Neural progenitor cell (in vitro differentiated cells): Measurements from ENCODE around the gene GIPC2.

ENCODE experiments used
- CTCF ChIP-seq: fragments of 200-600 bp; sonication (generic); IDR thresholded peaks from 2 replicates; pipeline ENCODE4 v1.5.1; 2017; ENCODE audit warnings: antibody characterized with exemption, mild to moderate bottlenecking
- EZH2 ChIP-seq: fragments of 200-600 bp; sonication (generic); IDR thresholded peaks from 2 replicates; pipeline ENCODE4 v1.6.1; 2017; ENCODE audit warnings: antibody characterized with exemption, mild to moderate bottlenecking, moderate library complexity
- EZH2phosphoT487 ChIP-seq: fragments of 200-600 bp; sonication (generic); IDR thresholded peaks from 2 replicates; pipeline ENCODE4 v1.6.1; 2017; ENCODE audit warnings: antibody characterized with exemption

DNA sequence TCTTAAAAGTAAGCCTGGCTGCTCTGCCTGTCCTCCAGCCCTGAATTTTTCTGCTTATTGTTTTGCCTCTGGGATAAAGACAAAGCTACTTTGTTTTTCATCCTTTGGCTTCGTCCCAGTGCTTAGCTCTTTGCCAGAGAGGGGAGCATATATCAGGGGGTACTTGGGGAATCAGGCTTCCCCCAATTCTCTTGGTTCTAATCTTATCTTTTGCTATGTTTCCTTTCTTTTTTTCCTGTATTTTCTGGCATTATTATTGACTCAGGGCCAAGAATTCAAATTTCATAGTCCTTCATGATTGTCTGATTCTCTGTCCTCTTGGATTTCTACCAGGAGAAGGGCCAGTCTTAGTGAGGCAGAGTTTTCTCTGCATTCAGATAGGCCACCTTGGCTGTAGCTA is 51.2 kb downstream of the GIPC2 start:
- TF ChIP-seq CTCF = no peak
- TF ChIP-seq EZH2phosphoT487 = no peak
- TF ChIP-seq EZH2 = no peak
